ENCODE data around the gene TSC2.

DNA sequence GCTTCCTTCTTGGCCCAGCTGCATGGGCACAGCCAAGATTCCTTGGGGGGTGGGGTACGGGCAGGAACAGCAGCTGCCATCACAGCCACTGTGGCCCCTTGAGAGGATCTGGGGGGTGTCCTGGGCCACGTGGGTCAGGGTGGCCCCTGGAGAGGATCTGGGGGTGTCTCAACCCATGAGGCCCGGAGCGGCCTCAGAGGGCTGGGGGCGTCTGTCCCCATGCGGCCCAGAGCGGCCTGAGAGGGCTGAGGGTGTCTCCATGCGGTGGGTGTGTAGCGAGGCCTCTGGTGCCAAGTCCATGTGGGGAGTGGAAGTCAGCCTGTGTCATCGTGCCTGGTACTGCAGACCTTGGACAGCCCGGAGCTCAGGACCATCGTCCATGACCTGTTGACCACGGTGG, 13.7 kb downstream of the TSC2 start:
- TF ChIP-seq CTCF (IDR thresholded peaks at IDR 0.05) = no peak
- TF ChIP-seq ZFX (IDR thresholded peaks at IDR 0.05; ENCODE audit: borderline replicate concordance) = no peak

Measured in 22Rv1 (cell line).